GM23338 (cell line): Measurements from ENCODE around the gene DYRK1A. TPM values are rescaled to one million over a fixed set of nuclear protein-coding genes. Genes with fewer than 3 reads are reported as not detected.

Experiments
- ATAC-seq: fragments of 200-7000 bp; cut with Tn5 transposase; 3 replicates; pipeline ENCODE4 v1.9.1; 2020
- DNase-seq: peaks from one replicate; pipeline ENCODE4 v3.0.0-alpha.2; 2015; ENCODE audit warnings: low spot score
- H2AFZ ChIP-seq: fragments of 200-600 bp; sonication (generic); 2 replicates; pipeline ENCODE4 v1.8.0; 2016; ENCODE audit warnings: antibody characterized with exemption, mild to moderate bottlenecking, moderate library complexity
- H3F3A ChIP-seq: fragments of 200-600 bp; sonication (generic); replicated peaks from 2 replicates; pipeline ENCODE4 v1.8.0; 2017; ENCODE audit warnings: antibody characterized with exemption, mixed run types, low read depth
- H3K27ac ChIP-seq: fragments of 200-600 bp; sonication (generic); 2 replicates; pipeline ENCODE4 v1.6.1; 2016; ENCODE audit warnings: low read depth
- H3K27me3 ChIP-seq: fragments of 200-600 bp; sonication (generic); 2 replicates; pipeline ENCODE4 v1.8.0; 2016; ENCODE audit warnings: mild to moderate bottlenecking, mixed run types, moderate library complexity; ENCODE audit not compliant: insufficient read depth
- H3K36me3 ChIP-seq: fragments of 200-600 bp; sonication (generic); 2 replicates; pipeline ENCODE4 v1.8.0; 2016; ENCODE audit warnings: mild to moderate bottlenecking; ENCODE audit not compliant: insufficient read depth
- H3K4me1 ChIP-seq: fragments of 200-600 bp; sonication (generic); 2 replicates; pipeline ENCODE4 v1.8.0; 2016; ENCODE audit warnings: mild to moderate bottlenecking, moderate library complexity; ENCODE audit not compliant: insufficient read depth
- H3K4me2 ChIP-seq: fragments of 200-600 bp; sonication (generic); 2 replicates; pipeline ENCODE4 v1.7.1; 2017; ENCODE audit warnings: mixed run types
- H3K4me3 ChIP-seq: fragments of 200-600 bp; sonication (generic); 2 replicates; pipeline ENCODE4 v1.6.1; 2016; ENCODE audit warnings: mixed run types
- H3K79me2 ChIP-seq: fragments of 200-600 bp; sonication (generic); replicated peaks from 2 replicates; pipeline ENCODE4 v1.8.0; 2017; ENCODE audit warnings: mild to moderate bottlenecking; ENCODE audit not compliant: insufficient read depth
- H3K9me2 ChIP-seq: fragments of 200-600 bp; sonication (generic); 2 replicates; pipeline ENCODE4 v1.8.0; 2017; ENCODE audit not compliant: insufficient read depth
- H4K20me1 ChIP-seq: fragments of 200-600 bp; sonication (generic); replicated peaks from 2 replicates; pipeline ENCODE4 v1.8.0; 2017; ENCODE audit warnings: mild to moderate bottlenecking; ENCODE audit not compliant: insufficient read depth
- H3K27ac Mint-ChIP-seq: 2 replicates; pipeline ENCODE4 v1.8.0; 2020; ENCODE audit warnings: inconsistent platforms, mild to moderate bottlenecking, moderate library complexity, mixed read lengths
- H3K27me3 Mint-ChIP-seq: 3 replicates; pipeline ENCODE4 v1.8.0; 2022; ENCODE audit warnings: low read depth, mild to moderate bottlenecking, moderate library complexity, mixed read lengths, inconsistent platforms; ENCODE audit not compliant: insufficient read depth, poor library complexity
- H3K36me3 Mint-ChIP-seq: 3 replicates; pipeline ENCODE4 v1.8.0; 2021; ENCODE audit warnings: low read depth, mild to moderate bottlenecking, inconsistent platforms, moderate library complexity, mixed read lengths
- H3K4me1 Mint-ChIP-seq: 3 replicates; pipeline ENCODE4 v1.8.0; 2020; ENCODE audit warnings: mild to moderate bottlenecking, inconsistent platforms, mixed read lengths
- H3K4me3 Mint-ChIP-seq: 3 replicates; pipeline ENCODE4 v1.8.0; 2021; ENCODE audit warnings: moderate library complexity, mild to moderate bottlenecking, inconsistent platforms, mixed read lengths
- H3K9me3 Mint-ChIP-seq: 3 replicates; pipeline ENCODE4 v1.8.0; 2020; ENCODE audit warnings: moderate library complexity, mild to moderate bottlenecking, inconsistent platforms, mixed read lengths
- EZH2phosphoT487 ChIP-seq: fragments of 200-600 bp; sonication (generic); IDR thresholded peaks from one replicate; pipeline ENCODE4 v1.8.1; 2018; ENCODE audit warnings: antibody characterized with exemption; ENCODE audit not compliant: unreplicated experiment
- JUNB ChIP-seq: IDR thresholded peaks from one replicate; pipeline ENCODE4 v1.6.1; 2016; ENCODE audit warnings: antibody characterized with exemption; ENCODE audit not compliant: unreplicated experiment
- NANOG ChIP-seq: IDR thresholded peaks from 2 replicates; pipeline ENCODE4 v1.6.1; 2016; ENCODE audit warnings: antibody characterized with exemption, borderline replicate concordance
- POLR2AphosphoS5 ChIP-seq: IDR thresholded peaks from 2 replicates; pipeline ENCODE4 v1.6.1; 2016; ENCODE audit warnings: antibody characterized with exemption, low read depth
- STAT1 ChIP-seq: IDR thresholded peaks from one replicate; pipeline ENCODE4 v1.6.1; 2016; ENCODE audit warnings: antibody characterized with exemption; ENCODE audit not compliant: unreplicated experiment
- ZNF114 ChIP-seq: fragments of 250-450 bp; sonication (Bioruptor Pico); IDR thresholded peaks from 2 replicates; pipeline ENCODE4 v1.5.0; 2020; ENCODE audit warnings: mild to moderate bottlenecking, moderate library complexity
- ZNF331 ChIP-seq: fragments of 250-450 bp; sonication (Bioruptor Pico); IDR thresholded peaks from 2 replicates; pipeline ENCODE4 v1.5.0; 2020; ENCODE audit warnings: low read depth, mild to moderate bottlenecking, moderate library complexity
- polyA plus RNA-seq: library from polyadenylated mRNA; unstranded; fragments of >200 nt; fragmentation: Nextera tagmentation; extraction: Ambion mirVana; gene quantifications from 2 replicates; pipeline ENCODE4 v1.2.1, GENCODE V29; 2016
- total RNA-seq: library from RNA; depleted of rRNA; stranded (reverse); fragments of >200 nt; shearing (Covaris generic); gene quantifications from 2 replicates; pipeline ENCODE4 v1.2.3, GENCODE V29; 2014
- TF ChIP-seq, protein P1 (sequence below), 2 experiments: fragments of 200-600 bp in 1 of 2; sonication (generic) in 1 of 2; conservative IDR thresholded peaks; 2 replicates each; pipeline versions ENCODE4 v1.5.1 to v1.6.1; 2016 to 2017; ENCODE audit warnings: antibody characterized with exemption in 2 of 2, low read depth in 2 of 2, mild to moderate bottlenecking in 2 of 2, moderate library complexity in 1 of 2
- TF ChIP-seq, protein P2 (sequence below): IDR thresholded peaks from 2 replicates; pipeline ENCODE4 v1.6.1; 2016; ENCODE audit warnings: antibody characterized with exemption

The DYRK1A gene
- total and polyA plus RNA-seq, 2 experiments from 2014 or later, result 10.3 to 84.7 TPM

GRCh38 chr21:37460196-37460595 lies 93.6 kb downstream of the DYRK1A start:
- Histone ChIP-seq H4K20me1 (peaks cover 35% of the 10 kb centered on the region), H3K27me3 (no peaks in the 10 kb centered on the region), H2AFZ (no peak overlapping the region), H3K36me3 (no peaks in the 10 kb centered on the region), H3F3A (no peaks in the 10 kb centered on the region; the same call in 1 of the 2 replicates), H3K79me2 (peaks cover 98% of the 10 kb centered on the region), H3K4me2 (0 out of 2 replicates have a peak overlapping the region, but pooled peaks have one; percentile 31), H3K27ac (no peak overlapping the region), H3K4me1 (peaks cover 57% of the 10 kb centered on the region), H3K9me2 (no peaks in the 10 kb centered on the region), H3K4me3 (no peak overlapping the region)
- no peaks in the 10 kb centered on the region for H3K9me3 Mint-ChIP-seq
- ATAC-seq (peak; percentile 68), DNase-seq (peak; percentile 84)
- H3K27me3 Mint-ChIP-seq, result peaks cover 4% of the 10 kb centered on the region
- H3K36me3 Mint-ChIP-seq, result peaks cover 5% of the 10 kb centered on the region; the same call in 1 of the 3 replicates
- TF ChIP-seq EZH2phosphoT487 (no peak), NANOG (0 out of 2 replicates have a peak, but pooled peaks have one; percentile 7), ZNF331 (no peak), STAT1 (no peak), JUNB (no peak), POLR2AphosphoS5 (no peak)
- TF ChIP-seq, protein P1, sequence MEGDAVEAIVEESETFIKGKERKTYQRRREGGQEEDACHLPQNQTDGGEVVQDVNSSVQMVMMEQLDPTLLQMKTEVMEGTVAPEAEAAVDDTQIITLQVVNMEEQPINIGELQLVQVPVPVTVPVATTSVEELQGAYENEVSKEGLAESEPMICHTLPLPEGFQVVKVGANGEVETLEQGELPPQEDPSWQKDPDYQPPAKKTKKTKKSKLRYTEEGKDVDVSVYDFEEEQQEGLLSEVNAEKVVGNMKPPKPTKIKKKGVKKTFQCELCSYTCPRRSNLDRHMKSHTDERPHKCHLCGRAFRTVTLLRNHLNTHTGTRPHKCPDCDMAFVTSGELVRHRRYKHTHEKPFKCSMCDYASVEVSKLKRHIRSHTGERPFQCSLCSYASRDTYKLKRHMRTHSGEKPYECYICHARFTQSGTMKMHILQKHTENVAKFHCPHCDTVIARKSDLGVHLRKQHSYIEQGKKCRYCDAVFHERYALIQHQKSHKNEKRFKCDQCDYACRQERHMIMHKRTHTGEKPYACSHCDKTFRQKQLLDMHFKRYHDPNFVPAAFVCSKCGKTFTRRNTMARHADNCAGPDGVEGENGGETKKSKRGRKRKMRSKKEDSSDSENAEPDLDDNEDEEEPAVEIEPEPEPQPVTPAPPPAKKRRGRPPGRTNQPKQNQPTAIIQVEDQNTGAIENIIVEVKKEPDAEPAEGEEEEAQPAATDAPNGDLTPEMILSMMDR (conservative IDR thresholded peaks at IDR 0.05; ENCODE audit: low read depth in 2 of 2), result peak; percentile 60 to 69
- TF ChIP-seq, protein P2, sequence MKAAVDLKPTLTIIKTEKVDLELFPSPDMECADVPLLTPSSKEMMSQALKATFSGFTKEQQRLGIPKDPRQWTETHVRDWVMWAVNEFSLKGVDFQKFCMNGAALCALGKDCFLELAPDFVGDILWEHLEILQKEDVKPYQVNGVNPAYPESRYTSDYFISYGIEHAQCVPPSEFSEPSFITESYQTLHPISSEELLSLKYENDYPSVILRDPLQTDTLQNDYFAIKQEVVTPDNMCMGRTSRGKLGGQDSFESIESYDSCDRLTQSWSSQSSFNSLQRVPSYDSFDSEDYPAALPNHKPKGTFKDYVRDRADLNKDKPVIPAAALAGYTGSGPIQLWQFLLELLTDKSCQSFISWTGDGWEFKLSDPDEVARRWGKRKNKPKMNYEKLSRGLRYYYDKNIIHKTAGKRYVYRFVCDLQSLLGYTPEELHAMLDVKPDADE, result no peak
- no peak overlapping the region for H3K27ac Mint-ChIP-seq
- peaks cover 74% of the 10 kb centered on the region for H3K4me1 Mint-ChIP-seq
- H3K4me3 Mint-ChIP-seq, result no peak overlapping the region

DNA sequence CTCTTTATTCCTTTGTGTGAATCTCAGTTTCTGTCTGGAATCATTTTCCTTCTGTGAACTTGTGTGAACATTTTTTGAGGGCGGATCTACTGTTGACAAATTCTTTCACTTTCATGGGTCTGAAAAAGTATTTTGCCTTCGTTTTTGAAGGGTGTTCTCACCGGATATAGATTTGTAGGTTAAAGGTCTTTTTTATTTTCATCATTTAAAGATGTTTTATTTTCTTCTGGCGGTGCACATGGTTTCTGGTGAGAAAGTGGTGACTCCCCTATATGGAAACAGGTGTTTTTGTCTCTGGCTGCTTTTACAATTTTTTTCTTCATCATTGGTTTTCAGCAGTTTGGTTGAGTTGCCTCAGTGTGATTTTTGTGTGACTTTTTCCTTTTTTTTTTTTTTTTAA lies 94.9 kb downstream of the DYRK1A start:
- no peak for ATAC-seq
- DNase-seq, result no peak
- Mint-ChIP-seq H3K4me1 (peaks cover 62% of the 10 kb centered on the region), H3K4me3 (no peak overlapping the region), H3K27ac (no peak overlapping the region), H3K9me3 (no peaks in the 10 kb centered on the region), H3K27me3 (peaks cover 6% of the 10 kb centered on the region), H3K36me3 (no peaks in the 10 kb centered on the region)
- Histone ChIP-seq H3K36me3 (no peaks in the 10 kb centered on the region), H3K79me2 (peaks cover 98% of the 10 kb centered on the region), H3K27ac (no peak overlapping the region), H2AFZ (no peak overlapping the region), H3K4me3 (no peak overlapping the region), H3K27me3 (no peaks in the 10 kb centered on the region), H3K4me2 (no peak overlapping the region), H3K4me1 (peaks cover 55% of the 10 kb centered on the region), H3K9me2 (no peaks in the 10 kb centered on the region), H4K20me1 (peaks cover 35% of the 10 kb centered on the region), H3F3A (no peaks in the 10 kb centered on the region; the same call in 1 of the 2 replicates)
- no peak for TF ChIP-seq ZNF114
